IPS DF 6.9 (cell line): ENCODE results near the gene NTM.

Experiments
- DNase-seq: peaks from one replicate; pipeline ENCODE4 v3.0.0-alpha.2; 2013; ENCODE audit warnings: low read depth, low spot score
- H3K27ac ChIP-seq: one replicate; pipeline ENCODE4 v1.5.1; 2013; ENCODE audit warnings: low read length, control low read depth
- H3K27me3 ChIP-seq: 2 replicates; pipeline ENCODE4 v1.6.1; 2013; ENCODE audit warnings: mild to moderate bottlenecking, low read length; ENCODE audit not compliant: control insufficient read depth, insufficient read depth
- H3K36me3 ChIP-seq: 2 replicates; pipeline ENCODE4 v1.6.1; 2013; ENCODE audit warnings: low read length; ENCODE audit not compliant: control insufficient read depth, insufficient read depth
- H3K4me1 ChIP-seq: 2 replicates; pipeline ENCODE4 v1.6.1; 2013; ENCODE audit warnings: low read length; ENCODE audit not compliant: control insufficient read depth, insufficient read depth
- H3K4me3 ChIP-seq: 2 replicates; pipeline ENCODE4 v1.5.1; 2013; ENCODE audit warnings: mild to moderate bottlenecking, low read length
- H3K9me3 ChIP-seq: 2 replicates; pipeline ENCODE4 v1.6.1; 2013; ENCODE audit warnings: low read length, inconsistent platforms; ENCODE audit not compliant: control insufficient read depth, insufficient read depth
- WGBS: extraction: QIAGEN DNeasy Blood & Tissue Kit; methylation state at CpG from one replicate; pipeline ENCODE4 v1.1.7; 2013; ENCODE audit warnings: mixed read lengths, missing lambda C conversion rate; ENCODE audit not compliant: insufficient read length, insufficient coverage; 5-methylcytosine and 5-hydroxymethylcytosine counted together

NTM gene

GRCh38 chr11:131514062-131514461, 143.6 kb downstream of the NTM start:
- DNase-seq, result no peak
- H3K27ac ChIP-seq, result no peak overlapping the region
- no CpG with 5 or more reads among the region's 6 CpGs for WGBS
- H3K36me3 ChIP-seq, result no peaks in the 10 kb centered on the region
- no peaks in the 10 kb centered on the region for H3K9me3 ChIP-seq
- H3K4me1 ChIP-seq, result no peaks in the 10 kb centered on the region
- H3K4me3 ChIP-seq, result no peak overlapping the region
- H3K27me3 ChIP-seq, result no peaks in the 10 kb centered on the region

- no peak overlapping the region for H3K4me3 ChIP-seq
- H3K4me1 ChIP-seq, result 0 out of 2 replicates have a peak, but pooled peaks cover 2% of the 10 kb centered on the region
- no peaks in the 10 kb centered on the region for H3K27me3 ChIP-seq
- WGBS, result no CpG with 5 or more reads among the region's 1 CpG
- DNase-seq, result no peak
- no peaks in the 10 kb centered on the region for H3K36me3 ChIP-seq
- no peak overlapping the region for H3K27ac ChIP-seq
- H3K9me3 ChIP-seq, result no peaks in the 10 kb centered on the region
Observed at GRCh38 chr11:131518305-131518838, 148.0 kb downstream of the NTM start.

- no CpG with 5 or more reads among the region's 2 CpGs for whole genome bisulfite sequencing
- 0 out of 2 replicates have a peak, but pooled peaks cover 2% of the 10 kb centered on the region for H3K4me1 ChIP-seq
- H3K27me3 ChIP-seq, result no peaks in the 10 kb centered on the region
- no peaks in the 10 kb centered on the region for H3K36me3 ChIP-seq
- DNase-seq, result no peak
- no peak overlapping the region for H3K4me3 ChIP-seq
- H3K9me3 ChIP-seq, result no peaks in the 10 kb centered on the region
- no peak overlapping the region for H3K27ac ChIP-seq
Observed at GRCh38 chr11:131522851-131523250, 152.4 kb downstream of the NTM start.

GRCh38 chr11:131530407-131530806, 160.0 kb downstream of the NTM start:
- Histone ChIP-seq H3K9me3 (no peaks in the 10 kb centered on the region), H3K27me3 (no peaks in the 10 kb centered on the region), H3K36me3 (no peaks in the 10 kb centered on the region), H3K27ac (no peak overlapping the region), H3K4me1 (no peaks in the 10 kb centered on the region), H3K4me3 (no peak overlapping the region)
- no peak for DNase-seq
- no CpG with 5 or more reads among the region's 2 CpGs for WGBS

- DNase-seq, result no peak
- Histone ChIP-seq H3K27me3 (no peaks in the 10 kb centered on the region), H3K36me3 (no peaks in the 10 kb centered on the region), H3K4me1 (no peaks in the 10 kb centered on the region), H3K4me3 (no peak overlapping the region), H3K27ac (no peak overlapping the region), H3K9me3 (no peaks in the 10 kb centered on the region)
- no CpG with 5 or more reads among the region's 8 CpGs for WGBS
Observed at GRCh38 chr11:131533149-131533548, 162.7 kb downstream of the NTM start.

GRCh38 chr11:131533998-131534397, 163.6 kb downstream of the NTM start:
- no peaks in the 10 kb centered on the region for H3K4me1 ChIP-seq
- no peaks in the 10 kb centered on the region for H3K36me3 ChIP-seq
- H3K27me3 ChIP-seq, result no peaks in the 10 kb centered on the region
- no peak for DNase-seq
- H3K27ac ChIP-seq, result no peak overlapping the region
- no peak overlapping the region for H3K4me3 ChIP-seq
- no CpG with 5 or more reads among the region's 6 CpGs for WGBS
- H3K9me3 ChIP-seq, result no peaks in the 10 kb centered on the region

GRCh38 chr11:131534611-131535010, 164.2 kb downstream of the NTM start:
- no peak overlapping the region for H3K4me3 ChIP-seq
- H3K36me3 ChIP-seq, result no peaks in the 10 kb centered on the region
- no peak overlapping the region for H3K27ac ChIP-seq
- no peaks in the 10 kb centered on the region for H3K4me1 ChIP-seq
- H3K27me3 ChIP-seq, result no peaks in the 10 kb centered on the region
- no peak for DNase-seq
- no CpG with 5 or more reads among the region's 5 CpGs for WGBS
- no peaks in the 10 kb centered on the region for H3K9me3 ChIP-seq

- Histone ChIP-seq H3K36me3 (no peaks in the 10 kb centered on the region), H3K4me3 (no peak overlapping the region), H3K27me3 (no peaks in the 10 kb centered on the region), H3K9me3 (no peaks in the 10 kb centered on the region), H3K27ac (no peak overlapping the region), H3K4me1 (no peaks in the 10 kb centered on the region)
- no peak for DNase-seq
- no CpG with 5 or more reads among the region's 2 CpGs for WGBS
Observed at GRCh38 chr11:131536159-131536558, 165.7 kb downstream of the NTM start.

GRCh38 chr11:131537196-131537595, 166.8 kb downstream of the NTM start:
- H3K9me3 ChIP-seq, result no peaks in the 10 kb centered on the region
- H3K27ac ChIP-seq, result no peak overlapping the region
- H3K27me3 ChIP-seq, result no peaks in the 10 kb centered on the region
- no peaks in the 10 kb centered on the region for H3K4me1 ChIP-seq
- H3K4me3 ChIP-seq, result no peak overlapping the region
- no CpG with 5 or more reads among the region's 7 CpGs for WGBS
- H3K36me3 ChIP-seq, result no peaks in the 10 kb centered on the region
- DNase-seq, result no peak

GRCh38 chr11:131537748-131538147, 167.3 kb downstream of the NTM start:
- Histone ChIP-seq H3K9me3 (no peaks in the 10 kb centered on the region), H3K27me3 (no peaks in the 10 kb centered on the region), H3K36me3 (no peaks in the 10 kb centered on the region), H3K4me3 (no peak overlapping the region), H3K27ac (no peak overlapping the region), H3K4me1 (no peaks in the 10 kb centered on the region)
- no CpG with 5 or more reads among the region's 6 CpGs for WGBS
- DNase-seq, result no peak

- DNase-seq, result no peak
- no CpG with 5 or more reads among the region's 6 CpGs for WGBS
- no peaks in the 10 kb centered on the region for H3K9me3 ChIP-seq
- no peaks in the 10 kb centered on the region for H3K4me1 ChIP-seq
- no peak overlapping the region for H3K27ac ChIP-seq
- no peaks in the 10 kb centered on the region for H3K27me3 ChIP-seq
- H3K36me3 ChIP-seq, result no peaks in the 10 kb centered on the region
- H3K4me3 ChIP-seq, result no peak overlapping the region
Observed at GRCh38 chr11:131538322-131538721, 167.9 kb downstream of the NTM start.
